WTC11 (cell line): ENCODE results near the gene TAF13. TPM values are rescaled to one million over a fixed set of nuclear protein-coding genes. Genes with fewer than 3 reads are reported as not detected.

Source experiments
- ATAC-seq: fragments of 200-7000 bp; cut with Tn5 transposase; 2 replicates; pipeline ENCODE4 v1.10.0; 2021; ENCODE audit warnings: mild to moderate bottlenecking, moderate library complexity
- CTCF ChIA-PET: fragments of 300-600 bp; sonication (Branson Sonifier 250); formaldehyde crosslinking; loops from one replicate; lab custom pipeline; 2021; ENCODE audit warnings: antibody characterized with exemption; lab: Charles Lee
- POLR2A ChIA-PET: fragments of 350-600 bp; sonication (Branson Sonifier 250); formaldehyde crosslinking; loops from one replicate; lab custom pipeline; 2021; ENCODE audit warnings: antibody characterized with exemption; lab: Charles Lee
- DNase-seq: peaks from one replicate; pipeline ENCODE4 v3.0.0; 2021; ENCODE audit warnings: low spot score
- H3K27ac Mint-ChIP-seq: 2 replicates; pipeline ENCODE4 v1.8.0; 2021; ENCODE audit warnings: mixed read lengths
- H3K27me3 Mint-ChIP-seq: 2 replicates; pipeline ENCODE4 v1.8.0; 2021; ENCODE audit warnings: low read depth, mild to moderate bottlenecking, moderate library complexity, mixed read lengths
- H3K36me3 Mint-ChIP-seq: 2 replicates; pipeline ENCODE4 v1.8.0; 2021; ENCODE audit warnings: mixed read lengths
- H3K4me1 Mint-ChIP-seq: 2 replicates; pipeline ENCODE4 v1.8.0; 2022; ENCODE audit warnings: mixed read lengths
- H3K4me3 Mint-ChIP-seq: 2 replicates; pipeline ENCODE4 v1.8.0; 2021; ENCODE audit warnings: mild to moderate bottlenecking, moderate library complexity, mixed read lengths
- H3K9me3 Mint-ChIP-seq: 2 replicates; pipeline ENCODE4 v1.8.0; 2021; ENCODE audit warnings: mixed read lengths
- AFF4 ChIP-seq: sonication (generic); formaldehyde crosslinking; IDR thresholded peaks from 2 replicates; pipeline ENCODE4 v1.8.1; 2023; ENCODE audit warnings: mild to moderate bottlenecking, missing genetic modification reagents, borderline replicate concordance
- ATF3 ChIP-seq: sonication (generic); formaldehyde crosslinking; conservative IDR thresholded peaks from 2 replicates; pipeline ENCODE4 v1.8.1; 2022; ENCODE audit warnings: mild to moderate bottlenecking, missing genetic modification reagents
- ELF4 ChIP-seq: sonication (generic); formaldehyde crosslinking; IDR thresholded peaks from 2 replicates; pipeline ENCODE4 v1.8.1; 2022; ENCODE audit warnings: low read depth, mild to moderate bottlenecking, moderate library complexity, missing genetic modification reagents
- EMX1 ChIP-seq: fragments of 250-450 bp; sonication (Bioruptor Pico); IDR thresholded peaks from 2 replicates; pipeline ENCODE4 v1.8.0; 2021; ENCODE audit warnings: mild to moderate bottlenecking
- JUN ChIP-seq: sonication (generic); formaldehyde crosslinking; IDR thresholded peaks from 2 replicates; pipeline ENCODE4 v1.8.0; 2023; ENCODE audit warnings: mild to moderate bottlenecking, missing genetic modification reagents
- MXD4 ChIP-seq: fragments of 250-450 bp; sonication (Bioruptor Pico); IDR thresholded peaks from 2 replicates; pipeline ENCODE4 v1.8.0; 2021; ENCODE audit warnings: mild to moderate bottlenecking, moderate library complexity, borderline replicate concordance
- NFE2L1 ChIP-seq: sonication (generic); formaldehyde crosslinking; IDR thresholded peaks from 2 replicates; pipeline ENCODE4 v1.8.1; 2023; ENCODE audit warnings: missing genetic modification reagents
- OVOL2 ChIP-seq: fragments of 250-450 bp; sonication (Bioruptor Pico); IDR thresholded peaks from 2 replicates; pipeline ENCODE4 v1.9.0; 2021; ENCODE audit warnings: mild to moderate bottlenecking, borderline replicate concordance
- SMAD4 ChIP-seq: sonication (generic); formaldehyde crosslinking; IDR thresholded peaks from 2 replicates; pipeline ENCODE4 v1.8.0; 2022; ENCODE audit warnings: mild to moderate bottlenecking, missing genetic modification reagents
- TP53 ChIP-seq: sonication (generic); formaldehyde crosslinking; IDR thresholded peaks from 2 replicates; pipeline ENCODE4 v1.8.1; 2023; ENCODE audit warnings: mild to moderate bottlenecking, missing genetic modification reagents
- ZNF317 ChIP-seq: sonication (generic); formaldehyde crosslinking; IDR thresholded peaks from 2 replicates; pipeline ENCODE4 v1.8.1; 2023; ENCODE audit warnings: low read depth, mild to moderate bottlenecking, moderate library complexity, missing genetic modification reagents, borderline replicate concordance
- ZNF423 ChIP-seq: fragments of 250-450 bp; sonication (Bioruptor Pico); IDR thresholded peaks from 2 replicates; pipeline ENCODE4 v2.1.2; 2022; ENCODE audit warnings: mild to moderate bottlenecking, moderate library complexity
- ZNF425 ChIP-seq: fragments of 250-450 bp; sonication (Bioruptor Pico); conservative IDR thresholded peaks from 2 replicates; pipeline ENCODE4 v1.9.0; 2021; ENCODE audit warnings: mild to moderate bottlenecking
- ZNF671 ChIP-seq: fragments of 250-450 bp; sonication (Bioruptor Pico); IDR thresholded peaks from 2 replicates; pipeline ENCODE4 v1.8.0; 2021; ENCODE audit warnings: mild to moderate bottlenecking
- total RNA-seq: library from RNA; stranded (reverse); gene quantifications from 3 replicates; pipeline ENCODE4 v1.2.3, GENCODE V29; 2021
- TF ChIP-seq, protein P1 (sequence below): fragments of 250-450 bp; sonication (Bioruptor Pico); IDR thresholded peaks from 2 replicates; pipeline ENCODE4 v1.9.0; 2021; ENCODE audit warnings: mild to moderate bottlenecking, borderline replicate concordance
- TF ChIP-seq, protein P2 (sequence below): sonication (generic); formaldehyde crosslinking; IDR thresholded peaks from 2 replicates; pipeline ENCODE4 v1.8.0; 2022; ENCODE audit warnings: mild to moderate bottlenecking, missing genetic modification reagents
- TF ChIP-seq, protein P3 (sequence below): sonication (generic); formaldehyde crosslinking; IDR thresholded peaks from 2 replicates; pipeline ENCODE4 v1.8.1; 2022; ENCODE audit warnings: mild to moderate bottlenecking, moderate library complexity, missing genetic modification reagents
- TF ChIP-seq, protein P4 (sequence below): sonication (generic); formaldehyde crosslinking; IDR thresholded peaks from 2 replicates; pipeline ENCODE4 v1.8.1; 2023; ENCODE audit warnings: mild to moderate bottlenecking, missing genetic modification reagents

Gene TAF13
- total RNA-seq, 1 experiment from 2014 or later, result 43.0 TPM

DNA sequence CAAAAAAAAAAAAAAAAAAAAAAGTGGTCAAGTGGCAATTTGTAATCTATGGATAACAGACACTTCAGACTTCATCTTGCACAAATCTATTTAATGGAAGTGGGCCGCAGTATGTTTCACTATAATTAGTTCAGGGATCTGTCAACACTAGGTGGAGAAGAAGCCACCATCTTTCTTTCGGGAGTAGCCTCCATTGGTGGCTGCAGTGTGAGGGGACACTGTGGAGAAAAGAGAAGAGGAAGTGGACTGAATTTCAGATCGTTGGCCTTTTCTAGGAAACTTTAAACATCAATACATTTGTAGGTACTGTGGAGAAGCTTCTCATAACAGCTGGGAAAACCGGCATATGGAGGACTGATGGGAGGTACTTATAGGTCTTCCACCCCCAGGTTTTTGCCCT, 30.1 kb upstream of the TAF13 start (continued):
- TF ChIP-seq, protein P1, sequence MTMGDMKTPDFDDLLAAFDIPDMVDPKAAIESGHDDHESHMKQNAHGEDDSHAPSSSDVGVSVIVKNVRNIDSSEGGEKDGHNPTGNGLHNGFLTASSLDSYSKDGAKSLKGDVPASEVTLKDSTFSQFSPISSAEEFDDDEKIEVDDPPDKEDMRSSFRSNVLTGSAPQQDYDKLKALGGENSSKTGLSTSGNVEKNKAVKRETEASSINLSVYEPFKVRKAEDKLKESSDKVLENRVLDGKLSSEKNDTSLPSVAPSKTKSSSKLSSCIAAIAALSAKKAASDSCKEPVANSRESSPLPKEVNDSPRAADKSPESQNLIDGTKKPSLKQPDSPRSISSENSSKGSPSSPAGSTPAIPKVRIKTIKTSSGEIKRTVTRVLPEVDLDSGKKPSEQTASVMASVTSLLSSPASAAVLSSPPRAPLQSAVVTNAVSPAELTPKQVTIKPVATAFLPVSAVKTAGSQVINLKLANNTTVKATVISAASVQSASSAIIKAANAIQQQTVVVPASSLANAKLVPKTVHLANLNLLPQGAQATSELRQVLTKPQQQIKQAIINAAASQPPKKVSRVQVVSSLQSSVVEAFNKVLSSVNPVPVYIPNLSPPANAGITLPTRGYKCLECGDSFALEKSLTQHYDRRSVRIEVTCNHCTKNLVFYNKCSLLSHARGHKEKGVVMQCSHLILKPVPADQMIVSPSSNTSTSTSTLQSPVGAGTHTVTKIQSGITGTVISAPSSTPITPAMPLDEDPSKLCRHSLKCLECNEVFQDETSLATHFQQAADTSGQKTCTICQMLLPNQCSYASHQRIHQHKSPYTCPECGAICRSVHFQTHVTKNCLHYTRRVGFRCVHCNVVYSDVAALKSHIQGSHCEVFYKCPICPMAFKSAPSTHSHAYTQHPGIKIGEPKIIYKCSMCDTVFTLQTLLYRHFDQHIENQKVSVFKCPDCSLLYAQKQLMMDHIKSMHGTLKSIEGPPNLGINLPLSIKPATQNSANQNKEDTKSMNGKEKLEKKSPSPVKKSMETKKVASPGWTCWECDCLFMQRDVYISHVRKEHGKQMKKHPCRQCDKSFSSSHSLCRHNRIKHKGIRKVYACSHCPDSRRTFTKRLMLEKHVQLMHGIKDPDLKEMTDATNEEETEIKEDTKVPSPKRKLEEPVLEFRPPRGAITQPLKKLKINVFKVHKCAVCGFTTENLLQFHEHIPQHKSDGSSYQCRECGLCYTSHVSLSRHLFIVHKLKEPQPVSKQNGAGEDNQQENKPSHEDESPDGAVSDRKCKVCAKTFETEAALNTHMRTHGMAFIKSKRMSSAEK (CRISPR knock-in tag), result no peak

- 0 out of 2 replicates have a peak, but pooled peaks cover 3% of the 10 kb centered on the region for H3K4me1 Mint-ChIP-seq
- ChIA-PET CTCF (no interaction called here), POLR2A (no interaction called here)
- no peak overlapping the region for H3K27ac Mint-ChIP-seq
- H3K9me3 Mint-ChIP-seq, result no peaks in the 10 kb centered on the region
- H3K36me3 Mint-ChIP-seq, result peaks cover 6% of the 10 kb centered on the region; the same call in 1 of the 2 replicates
- DNase-seq, result no peak
- ATAC-seq, result no peak
- TF ChIP-seq ELF4 (CRISPR knock-in tag) (no peak), SMAD4 (CRISPR knock-in tag) (no peak), NFE2L1 (no peak), ATF3 (no peak), MXD4 (no peak), TP53 (CRISPR knock-in tag) (no peak), EMX1 (no peak), ZNF671 (CRISPR knock-in tag) (no peak), AFF4 (CRISPR knock-in tag) (no peak), ZNF425 (CRISPR knock-in tag) (no peak), ZNF317 (CRISPR knock-in tag) (no peak), JUN (CRISPR knock-in tag) (no peak), OVOL2 (CRISPR knock-in tag) (no peak), ZNF423 (CRISPR knock-in tag) (no peak)
- TF ChIP-seq, protein P2, sequence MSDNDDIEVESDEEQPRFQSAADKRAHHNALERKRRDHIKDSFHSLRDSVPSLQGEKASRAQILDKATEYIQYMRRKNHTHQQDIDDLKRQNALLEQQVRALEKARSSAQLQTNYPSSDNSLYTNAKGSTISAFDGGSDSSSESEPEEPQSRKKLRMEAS (CRISPR knock-in tag), result no peak
- TF ChIP-seq, protein P3, sequence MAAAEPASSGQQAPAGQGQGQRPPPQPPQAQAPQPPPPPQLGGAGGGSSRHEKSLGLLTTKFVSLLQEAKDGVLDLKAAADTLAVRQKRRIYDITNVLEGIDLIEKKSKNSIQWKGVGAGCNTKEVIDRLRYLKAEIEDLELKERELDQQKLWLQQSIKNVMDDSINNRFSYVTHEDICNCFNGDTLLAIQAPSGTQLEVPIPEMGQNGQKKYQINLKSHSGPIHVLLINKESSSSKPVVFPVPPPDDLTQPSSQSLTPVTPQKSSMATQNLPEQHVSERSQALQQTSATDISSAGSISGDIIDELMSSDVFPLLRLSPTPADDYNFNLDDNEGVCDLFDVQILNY (CRISPR knock-in tag), result no peak
- TF ChIP-seq, protein P4, sequence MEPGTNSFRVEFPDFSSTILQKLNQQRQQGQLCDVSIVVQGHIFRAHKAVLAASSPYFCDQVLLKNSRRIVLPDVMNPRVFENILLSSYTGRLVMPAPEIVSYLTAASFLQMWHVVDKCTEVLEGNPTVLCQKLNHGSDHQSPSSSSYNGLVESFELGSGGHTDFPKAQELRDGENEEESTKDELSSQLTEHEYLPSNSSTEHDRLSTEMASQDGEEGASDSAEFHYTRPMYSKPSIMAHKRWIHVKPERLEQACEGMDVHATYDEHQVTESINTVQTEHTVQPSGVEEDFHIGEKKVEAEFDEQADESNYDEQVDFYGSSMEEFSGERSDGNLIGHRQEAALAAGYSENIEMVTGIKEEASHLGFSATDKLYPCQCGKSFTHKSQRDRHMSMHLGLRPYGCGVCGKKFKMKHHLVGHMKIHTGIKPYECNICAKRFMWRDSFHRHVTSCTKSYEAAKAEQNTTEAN (CRISPR knock-in tag), result no peak
- H3K27me3 Mint-ChIP-seq, result peaks cover 22% of the 10 kb centered on the region
- no peak overlapping the region for H3K4me3 Mint-ChIP-seq
These were observed 28.8 kb upstream of the TAF13 start for GRCh38 chr1:109104364-109105151.
